GM06990 (cell line): Measurements from ENCODE around the gene PDZD2.

Source experiments
- DNase-seq: peaks from one replicate; pipeline ENCODE4 v3.0.0-alpha.2; 2011; ENCODE audit not compliant: insufficient read length; ENCODE audit errors: extremely low read depth
- H3K27me3 ChIP-seq: replicated peaks from 2 replicates; pipeline ENCODE4 v1.6.0; 2011; ENCODE audit warnings: low read length; ENCODE audit not compliant: control insufficient read depth, insufficient read depth
- H3K36me3 ChIP-seq: 2 replicates; pipeline ENCODE4 v1.5.1; 2011; ENCODE audit warnings: low read length; ENCODE audit not compliant: control insufficient read depth, insufficient read depth
- H3K4me3 ChIP-seq: replicated peaks from 2 replicates; pipeline ENCODE4 v1.5.1; 2011; ENCODE audit warnings: low read depth, mild to moderate bottlenecking, control low read depth, low read length
- TF ChIP-seq, protein P1 (sequence below): IDR thresholded peaks from 2 replicates; pipeline ENCODE4 v1.5.1; 2011; ENCODE audit warnings: low read length, control low read depth, mild to moderate bottlenecking, inconsistent platforms; ENCODE audit not compliant: insufficient read depth, poor library complexity, severe bottlenecking

Gene PDZD2

DNA sequence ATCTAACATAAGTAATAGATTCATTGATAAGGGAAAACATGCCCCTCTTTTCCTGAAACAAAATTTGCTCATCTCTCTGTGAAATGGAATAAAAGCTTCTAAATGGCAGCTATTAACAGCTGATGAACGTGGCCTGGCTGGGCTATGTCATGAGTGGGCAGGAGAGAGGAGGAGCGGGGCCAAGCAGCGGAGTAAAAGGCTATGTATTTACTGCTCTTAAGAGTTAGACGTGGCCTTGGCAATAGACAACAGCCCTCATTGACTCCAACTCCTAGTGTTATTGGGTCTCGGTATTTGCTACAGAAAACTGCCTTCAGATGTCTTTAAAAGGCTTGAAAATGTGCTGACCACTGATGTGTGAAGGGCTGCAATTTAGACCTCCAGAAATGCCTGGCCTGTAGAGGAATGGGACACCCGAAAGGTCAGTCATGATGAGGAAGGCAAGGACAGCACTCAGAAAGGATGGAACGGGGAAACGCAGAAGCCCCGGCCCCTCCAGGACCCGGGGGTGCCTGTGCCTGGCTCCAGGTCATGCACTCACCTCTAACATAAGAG is 116.8 kb downstream of the PDZD2 start:
- TF ChIP-seq, protein P1, sequence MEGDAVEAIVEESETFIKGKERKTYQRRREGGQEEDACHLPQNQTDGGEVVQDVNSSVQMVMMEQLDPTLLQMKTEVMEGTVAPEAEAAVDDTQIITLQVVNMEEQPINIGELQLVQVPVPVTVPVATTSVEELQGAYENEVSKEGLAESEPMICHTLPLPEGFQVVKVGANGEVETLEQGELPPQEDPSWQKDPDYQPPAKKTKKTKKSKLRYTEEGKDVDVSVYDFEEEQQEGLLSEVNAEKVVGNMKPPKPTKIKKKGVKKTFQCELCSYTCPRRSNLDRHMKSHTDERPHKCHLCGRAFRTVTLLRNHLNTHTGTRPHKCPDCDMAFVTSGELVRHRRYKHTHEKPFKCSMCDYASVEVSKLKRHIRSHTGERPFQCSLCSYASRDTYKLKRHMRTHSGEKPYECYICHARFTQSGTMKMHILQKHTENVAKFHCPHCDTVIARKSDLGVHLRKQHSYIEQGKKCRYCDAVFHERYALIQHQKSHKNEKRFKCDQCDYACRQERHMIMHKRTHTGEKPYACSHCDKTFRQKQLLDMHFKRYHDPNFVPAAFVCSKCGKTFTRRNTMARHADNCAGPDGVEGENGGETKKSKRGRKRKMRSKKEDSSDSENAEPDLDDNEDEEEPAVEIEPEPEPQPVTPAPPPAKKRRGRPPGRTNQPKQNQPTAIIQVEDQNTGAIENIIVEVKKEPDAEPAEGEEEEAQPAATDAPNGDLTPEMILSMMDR: no peak
- Histone ChIP-seq H3K36me3 (no peaks in the 10 kb centered on the region), H3K4me3 (no peak overlapping the region), H3K27me3 (no peaks in the 10 kb centered on the region; the same call in 1 of the 2 replicates)
- DNase-seq: no peak

DNA sequence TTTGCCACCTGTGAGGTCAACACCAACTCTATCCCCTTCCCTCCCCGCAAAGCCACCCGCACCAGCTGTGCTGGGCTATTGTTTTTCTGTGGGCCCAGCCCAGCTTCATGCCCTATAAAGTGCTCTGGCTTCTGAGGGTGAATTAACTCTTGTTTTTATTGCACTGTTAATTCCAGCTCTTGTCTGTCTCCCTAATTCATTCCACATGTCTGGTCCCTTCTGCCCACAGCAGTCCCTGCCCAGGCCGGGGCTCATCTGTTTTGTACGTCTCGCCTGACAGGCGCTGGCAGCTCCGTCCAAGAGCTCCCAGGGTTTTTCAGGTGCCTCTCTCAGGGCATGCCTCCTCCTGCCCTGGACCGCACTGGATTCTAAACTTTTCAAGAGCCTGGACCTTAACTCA is 118.9 kb downstream of the PDZD2 start:
- TF ChIP-seq, protein P1: no peak
- no peaks in the 10 kb centered on the region for H3K36me3 ChIP-seq
- no peaks in the 10 kb centered on the region; the same call in 1 of the 2 replicates for H3K27me3 ChIP-seq
- DNase-seq: no peak
- no peak overlapping the region for H3K4me3 ChIP-seq

DNA sequence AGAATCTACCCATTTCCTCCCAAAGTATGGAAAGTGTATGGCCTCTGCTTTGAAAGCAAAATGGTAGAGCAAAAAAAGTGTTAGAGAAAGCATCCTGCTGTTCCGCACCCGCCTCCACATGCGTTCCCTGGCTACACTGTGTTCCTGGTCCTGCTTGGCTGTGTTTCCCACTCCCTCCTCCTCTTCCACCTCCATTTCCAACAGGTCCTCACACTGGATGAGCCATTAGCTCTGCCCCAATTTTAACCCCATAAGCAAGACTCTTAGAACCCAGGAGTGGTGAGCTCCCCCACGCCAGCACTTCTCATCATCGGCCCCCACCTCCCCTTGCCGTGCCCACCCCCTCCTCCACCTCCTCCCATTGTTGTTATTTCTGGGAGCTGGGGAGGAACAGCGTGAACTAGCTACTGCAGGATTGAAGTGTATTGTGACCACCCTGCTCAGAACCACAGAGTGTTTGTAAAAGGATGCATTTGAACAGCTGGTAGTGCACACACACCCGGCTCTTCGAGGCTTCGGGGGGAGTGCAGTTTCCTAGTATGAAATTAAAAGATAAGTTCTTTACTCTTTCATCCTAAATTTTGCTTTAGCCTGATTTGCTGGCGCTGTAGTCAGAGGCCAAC is 120.0 kb downstream of the PDZD2 start:
- no peaks in the 10 kb centered on the region; the same call in 1 of the 2 replicates for H3K27me3 ChIP-seq
- TF ChIP-seq, protein P1: no peak
- H3K36me3 ChIP-seq: no peaks in the 10 kb centered on the region
- no peak overlapping the region for H3K4me3 ChIP-seq
- DNase-seq: no peak

DNA sequence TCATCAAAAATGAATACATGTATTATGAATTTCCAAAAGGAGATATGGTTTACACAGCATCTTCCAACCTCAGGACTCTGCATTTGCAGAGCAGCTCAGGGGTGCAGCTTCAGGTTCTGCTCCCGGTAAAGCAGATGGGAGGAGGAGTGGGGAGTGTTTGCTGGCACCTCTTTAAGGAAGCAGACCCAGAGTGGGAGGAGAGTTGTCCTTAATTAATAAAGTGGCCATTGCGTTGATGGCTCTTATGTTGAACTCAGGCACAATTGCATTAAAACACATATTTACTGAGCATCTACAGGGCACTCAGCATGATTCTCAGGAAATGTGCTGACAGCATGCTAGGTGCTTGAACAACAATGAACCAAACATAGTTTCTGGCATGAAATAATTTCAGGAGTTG is 121.0 kb downstream of the PDZD2 start:
- no peak for DNase-seq
- H3K4me3 ChIP-seq: no peak overlapping the region
- TF ChIP-seq, protein P1: no peak
- no peaks in the 10 kb centered on the region for H3K36me3 ChIP-seq
- no peaks in the 10 kb centered on the region; the same call in 1 of the 2 replicates for H3K27me3 ChIP-seq

DNA sequence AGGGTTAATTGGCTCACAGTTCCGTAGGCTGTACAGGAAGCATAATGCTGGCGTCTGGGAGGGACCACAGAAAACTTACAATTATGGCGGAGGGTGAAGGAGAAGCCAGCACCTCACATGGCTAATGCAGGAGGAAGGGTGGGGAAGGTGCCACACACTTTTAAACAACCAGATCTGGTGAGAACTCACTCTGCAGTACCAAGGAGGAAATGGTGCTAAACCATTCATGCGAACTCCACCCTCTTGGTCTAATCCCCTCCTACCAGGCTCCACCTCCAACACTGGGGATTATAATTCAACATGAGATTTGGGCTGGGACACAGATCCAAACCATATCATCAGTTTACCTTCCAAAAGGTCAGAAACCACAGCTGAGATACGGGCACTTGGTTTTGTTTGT is 122.9 kb downstream of the PDZD2 start:
- Histone ChIP-seq H3K36me3 (no peaks in the 10 kb centered on the region), H3K27me3 (no peaks in the 10 kb centered on the region), H3K4me3 (no peak overlapping the region)
- no peak for DNase-seq
- TF ChIP-seq, protein P1: no peak
